Measurements from ENCODE around the gene CXCL13. TPM values are rescaled to one million over a fixed set of nuclear protein-coding genes. Genes with fewer than 3 reads are reported as not detected.
A peak's percentile ranks its signal among the peaks of the same experiment; 100 is the strongest.

The CXCL13 gene
- polyA plus RNA-seq, 1 experiment: not detected

GRCh38 chr4:77618383-77619241, 13.0 kb downstream of the CXCL13 start:
- peak; percentile 30 for DNase-seq (ENCODE audit: low read depth, low spot score)
- Histone ChIP-seq H3K9me3 (ENCODE audit: control insufficient read depth, insufficient read depth, low read length) (no peaks in the 10 kb centered on the region), H3K4me3 (ENCODE audit: low read depth, low read length) (no peak overlapping the region), H3K27me3 (ENCODE audit: control insufficient read depth, insufficient read depth, low read length) (peaks cover 16% of the 10 kb centered on the region), H3K27ac (ENCODE audit: low read depth, low read length) (no peak overlapping the region)
- TF ChIP-seq CTCF (IDR thresholded peaks at IDR 0.05; ENCODE audit: low read depth, low read length): peak; percentile 88
- CTCF ChIA-PET: interaction anchor here (0.7 to 3.6 kb wide), 22 partner anchors 8 to 234 kb away, joined by 3 to 24 read pairs (median 5); partner anchors contain the start of gene CXCL13
- POLR2A ChIA-PET: no interaction called here

- CTCF ChIA-PET: interaction anchor here (0.6 to 3.6 kb wide), 18 partner anchors 9 to 235 kb away, joined by 3 to 24 read pairs (median 4); partner anchors contain the start of gene CXCL13
Observed at GRCh38 chr4:77619408-77619807, 13.8 kb downstream of the CXCL13 start.

GRCh38 chr4:77621254-77621653, 15.6 kb downstream of the CXCL13 start:
- no peak for DNase-seq (ENCODE audit: low read depth, low spot score)
- Histone ChIP-seq H3K27me3 (ENCODE audit: control insufficient read depth, insufficient read depth, low read length) (peaks cover 20% of the 10 kb centered on the region), H3K4me3 (ENCODE audit: low read depth, low read length) (no peak overlapping the region), H3K9me3 (ENCODE audit: control insufficient read depth, insufficient read depth, low read length) (no peaks in the 10 kb centered on the region), H3K27ac (ENCODE audit: low read depth, low read length) (no peak overlapping the region)
- ChIA-PET POLR2A (no interaction called here), CTCF (interaction anchor here (0.8 to 1.2 kb wide), 3 partner anchors 8 to 188 kb away, joined by 3 read pairs; no protein-coding TSS in a partner anchor)
- no peak for TF ChIP-seq CTCF (IDR thresholded peaks at IDR 0.05; ENCODE audit: low read depth, low read length)

More at GRCh38 chr4:77619408-77619807, 13.8 kb downstream of the CXCL13 start:
- POLR2A ChIA-PET: no interaction called here
- no peak for TF ChIP-seq CTCF (IDR thresholded peaks at IDR 0.05; ENCODE audit: low read depth, low read length)
- Histone ChIP-seq H3K27me3 (ENCODE audit: control insufficient read depth, insufficient read depth, low read length) (peaks cover 16% of the 10 kb centered on the region), H3K4me3 (ENCODE audit: low read depth, low read length) (no peak overlapping the region), H3K9me3 (ENCODE audit: control insufficient read depth, insufficient read depth, low read length) (no peaks in the 10 kb centered on the region), H3K27ac (ENCODE audit: low read depth, low read length) (no peak overlapping the region)
- DNase-seq (ENCODE audit: low read depth, low spot score): no peak

- peaks cover 22% of the 10 kb centered on the region for H3K27me3 ChIP-seq (ENCODE audit: control insufficient read depth, insufficient read depth, low read length)
- ChIA-PET POLR2A (no interaction called here), CTCF (no interaction called here)
- no peak for DNase-seq (ENCODE audit: low read depth, low spot score)
- H3K4me3 ChIP-seq (ENCODE audit: low read depth, low read length): no peak overlapping the region
- no peaks in the 10 kb centered on the region for H3K9me3 ChIP-seq (ENCODE audit: control insufficient read depth, insufficient read depth, low read length)
- H3K27ac ChIP-seq (ENCODE audit: low read depth, low read length): no peak overlapping the region
- TF ChIP-seq CTCF (IDR thresholded peaks at IDR 0.05; ENCODE audit: low read depth, low read length): no peak
Observed at GRCh38 chr4:77623091-77623490, 17.5 kb downstream of the CXCL13 start.

- H3K27ac ChIP-seq (ENCODE audit: low read depth, low read length): no peak overlapping the region
- no peaks in the 10 kb centered on the region for H3K9me3 ChIP-seq (ENCODE audit: control insufficient read depth, insufficient read depth, low read length)
- POLR2A ChIA-PET: no interaction called here
- no peak overlapping the region for H3K4me3 ChIP-seq (ENCODE audit: low read depth, low read length)
- no peak for DNase-seq (ENCODE audit: low read depth, low spot score)
- no peak for TF ChIP-seq CTCF (IDR thresholded peaks at IDR 0.05; ENCODE audit: low read depth, low read length)
- H3K27me3 ChIP-seq (ENCODE audit: control insufficient read depth, insufficient read depth, low read length): peaks cover 22% of the 10 kb centered on the region
- CTCF ChIA-PET: no interaction called here
Observed at GRCh38 chr4:77624213-77624612, 18.6 kb downstream of the CXCL13 start.
